K562 (cell line): ENCODE results near the gene MYO1B. TPM values are rescaled to one million over a fixed set of nuclear protein-coding genes. Genes with fewer than 3 reads are reported as not detected.

Experiments
- ATAC-seq: fragments of 200-7000 bp; cut with Tn5 transposase; 3 replicates; pipeline ENCODE4 v1.9.1; 2020; ENCODE audit warnings: moderate library complexity
- BruUV-seq: library from RNA; stranded (reverse); fragments of 400-500 nt; replicated peaks from 2 replicates; lab custom pipeline; 2021; lab: Mats Ljungman, UMichigan
- CTCF ChIA-PET: fragments of 300-600 bp; formaldehyde crosslinking; extraction: SDS; loops from one replicate; lab custom pipeline; 2021; ENCODE audit warnings: low intra/inter-chr PET ratio; lab: Yijun Ruan, JAX
- POLR2A ChIA-PET: fragments of 300-600, 350-650 bp; sonication (Branson Sonifier 250); formaldehyde crosslinking; extraction: SDS; loops from one replicate; lab custom pipeline; 2021; ENCODE audit warnings: antibody characterized with exemption, inconsistent platforms; lab: Yijun Ruan, JAX
- DNase-seq, 4 experiments: peaks; one replicate each; pipeline versions ENCODE4 v3.0.0 to v3.0.0-alpha.2; 2011 to 2018; ENCODE audit warnings: low spot score in 3 of 4, mixed read lengths in 3 of 4; ENCODE audit errors: extremely low read depth in 1 of 4
- FAIRE-seq: peaks from 2 replicates; lab custom pipeline; 2011; peaks lifted over from hg19 to GRCh38; lab: Jason Lieb, UNC
- H2AFZ ChIP-seq: 2 replicates; pipeline ENCODE4 v1.6.0; 2011; ENCODE audit warnings: low read depth, low read length, control low read depth, inconsistent platforms
- H3K27ac ChIP-seq: fragments of 200-600 bp; 3 replicates; pipeline ENCODE4 v1.8.0; 2011; ENCODE audit warnings: low read depth, mild to moderate bottlenecking, control low read depth, inconsistent platforms, low read length, moderate library complexity, mixed read lengths; ENCODE audit errors: extremely low read depth
- H3K27me3 ChIP-seq, 2 experiments: fragments of 300-600 bp in 1 of 2; 2 replicates in 1 of 2; 3 replicates in 1 of 2; pipeline versions ENCODE4 v1.6.0 to v1.8.0; 2011; ENCODE audit warnings: inconsistent platforms in 2 of 2, low read length in 2 of 2, mild to moderate bottlenecking in 1 of 2, mixed read lengths in 1 of 2, moderate library complexity in 1 of 2; ENCODE audit not compliant: control insufficient read depth in 2 of 2, insufficient read depth in 2 of 2
- H3K36me3 ChIP-seq: fragments of 300-600 bp; 3 replicates; pipeline ENCODE4 v1.8.0; 2011; ENCODE audit warnings: mild to moderate bottlenecking, low read length, inconsistent platforms; ENCODE audit not compliant: control insufficient read depth, insufficient read depth
- H3K4me1 ChIP-seq, 2 experiments: fragments of 200-600 bp in 1 of 2; replicated peaks in 1 of 2; 2 replicates in 1 of 2; 3 replicates in 1 of 2; pipeline versions ENCODE4 v1.5.1 to v1.8.0; 2011; ENCODE audit warnings: inconsistent platforms in 2 of 2, low read length in 2 of 2, mild to moderate bottlenecking in 1 of 2, mixed read lengths in 1 of 2, moderate library complexity in 1 of 2; ENCODE audit not compliant: control insufficient read depth in 2 of 2, insufficient read depth in 2 of 2
- H3K4me2 ChIP-seq: 2 replicates; pipeline ENCODE4 v1.6.1; 2011; ENCODE audit warnings: low read length, control low read depth, inconsistent platforms, mixed read lengths; ENCODE audit not compliant: insufficient read depth
- H3K4me3 ChIP-seq: fragments of 200-600 bp; sonication (generic), shearing (Covaris generic); 2 replicates; pipeline ENCODE4 v1.5.1; 2016; ENCODE audit warnings: control low read depth, inconsistent platforms
- H3K79me2 ChIP-seq: fragments of 200-600 bp; 3 replicates; pipeline ENCODE4 v1.8.0; 2011; ENCODE audit warnings: low read length, inconsistent platforms; ENCODE audit not compliant: control insufficient read depth, insufficient read depth
- H3K9ac ChIP-seq, 2 experiments: 2 replicates each; pipeline versions ENCODE4 v1.6.0 to v1.6.1; 2011; ENCODE audit warnings: low read depth in 2 of 2, low read length in 2 of 2, control low read depth in 1 of 2, inconsistent platforms in 1 of 2, mild to moderate bottlenecking in 1 of 2, mixed read lengths in 1 of 2; ENCODE audit not compliant: insufficient read depth in 1 of 2
- H3K9me1 ChIP-seq: one replicate; pipeline ENCODE4 v1.6.0; 2011; ENCODE audit warnings: inconsistent platforms, mild to moderate bottlenecking, low read length, moderate library complexity; ENCODE audit not compliant: control insufficient read depth, insufficient read depth
- H3K9me3 ChIP-seq: replicated peaks from 2 replicates; pipeline ENCODE4 v1.5.1; 2011; ENCODE audit warnings: low read depth, low read length, inconsistent platforms; ENCODE audit not compliant: control insufficient read depth, insufficient read depth
- H4K20me1 ChIP-seq: replicated peaks from 2 replicates; pipeline ENCODE4 v1.6.1; 2011; ENCODE audit warnings: low read length, inconsistent platforms, mixed read lengths; ENCODE audit not compliant: control insufficient read depth, insufficient read depth
- GATA2 ChIP-seq: sonication (generic); formaldehyde crosslinking; IDR thresholded peaks from 2 replicates; pipeline ENCODE4 v1.4.0; 2020; ENCODE audit warnings: mild to moderate bottlenecking, missing genetic modification reagents
- MAZ ChIP-seq, 2 experiments: fragments of 450-650 bp in 1 of 2; sonication (generic) in 1 of 2; formaldehyde crosslinking; IDR thresholded peaks in 1 of 2; conservative IDR thresholded peaks in 1 of 2; 2 replicates each; pipeline versions ENCODE4 v1.4.0 to v1.5.0; 2020; ENCODE audit warnings: mild to moderate bottlenecking in 1 of 2, missing genetic modification reagents in 1 of 2
- RBBP5 ChIP-seq: fragments of 200-600 bp; sonication (generic); IDR thresholded peaks from 2 replicates; pipeline ENCODE4 v1.6.1; 2012; ENCODE audit warnings: borderline replicate concordance, mild to moderate bottlenecking, low read length, control low read depth, inconsistent platforms; ENCODE audit not compliant: insufficient read depth, poor library complexity, severe bottlenecking
- ZNF124 ChIP-seq: sonication (generic); formaldehyde crosslinking; IDR thresholded peaks from 2 replicates; pipeline ENCODE4 v1.8.1; 2022; ENCODE audit warnings: missing genetic modification reagents
- ZNF584 ChIP-seq: fragments of 200-800 bp; sonication (Bioruptor generic); IDR thresholded peaks from 2 replicates; pipeline ENCODE4 v1.6.1; 2016; ENCODE audit warnings: low read depth, mild to moderate bottlenecking, missing genetic modification characterization, missing compliant biosample characterization
- ZNF695 ChIP-seq: fragments of 450-650 bp; formaldehyde crosslinking; IDR thresholded peaks from 2 replicates; pipeline ENCODE4 v1.4.0; 2020; ENCODE audit warnings: mild to moderate bottlenecking, moderate library complexity
- WGBS: fragments of 100-300 bp; shearing (Covaris generic); methylation state at CpG from one replicate; pipeline ENCODE4 v1.1.6; 2016; ENCODE audit warnings: low coverage, mixed read lengths; ENCODE audit not compliant: insufficient coverage; ENCODE audit errors: missing lambda C conversion rate; 5-methylcytosine and 5-hydroxymethylcytosine counted together
- in situ Hi-C: fragments of 300-500 bp; cut with MboI; formaldehyde crosslinking; loops from 4 replicates; pipeline ENCODE4 v1.15.0; 2018; ENCODE audit warnings: inconsistent platforms, mixed read lengths
- intact Hi-C: fragments of 100-400 bp; cut with micrococcal nuclease; formaldehyde crosslinking; loops from 2 replicates; pipeline ENCODE4 v1.14.2; 2022
- polyA plus RNA-seq, 8 experiments: library from polyadenylated mRNA; depleted of rRNA in 4 of 8; stranded (reverse) in 5 of 8; unstranded in 3 of 8; fragments of >200 nt; fragmentation: Nextera tagmentation in 2 of 8; fragmentation: Illumina TruSeq in 1 of 8; extraction: Ambion mirVana in 2 of 8; extraction: Trizol in 1 of 8; gene quantifications; 2 replicates each; pipeline versions ENCODE4 v1.2.1 to v1.2.3, GENCODE V29; 2011 to 2014; ENCODE audit warnings: inconsistent platforms in 1 of 8, missing spikeins in 1 of 8
- total RNA-seq, 7 experiments: library from RNA; depleted of rRNA in 6 of 7; stranded (reverse); fragments of >200 nt in 6 of 7; fragmentation: Illumina TruSeq in 2 of 7; extraction: Trizol in 2 of 7; gene quantifications; 2 replicates each; pipeline versions ENCODE4 v1.2.1 to v1.2.3, GENCODE V29; 2011 to 2021; ENCODE audit warnings: low replicate concordance in 1 of 7
- TF ChIP-seq, protein P1 (sequence below), 2 experiments: fragments of 450-650 bp; IDR thresholded peaks; 2 replicates each; pipeline ENCODE4 v1.6.1; 2018; ENCODE audit warnings: mild to moderate bottlenecking in 2 of 2, low read depth in 1 of 2; ENCODE audit not compliant: partially characterized antibody in 2 of 2
- TF ChIP-seq, protein P2 (sequence below), 3 experiments: fragments of 200-800 bp in 1 of 3; fragments of 250-450 bp in 1 of 3; fragments of 450-650 bp in 1 of 3; sonication (Bioruptor Pico) in 1 of 3; sonication (Bioruptor generic) in 1 of 3; formaldehyde crosslinking in 1 of 3; IDR thresholded peaks; 2 replicates each; pipeline versions ENCODE4 v1.6.1 to v1.8.0; 2016 to 2022; ENCODE audit warnings: mild to moderate bottlenecking in 2 of 3, missing genetic modification characterization in 2 of 3, missing compliant biosample characterization in 1 of 3, moderate library complexity in 1 of 3

The MYO1B gene
- total and polyA plus RNA-seq, 9 of the 15 experiments (the other 6 are each of a cell fraction or from before 2014, with no cell fraction given), result 0.04 to 0.33 (median 0.20) TPM; not detected in 5

DNA sequence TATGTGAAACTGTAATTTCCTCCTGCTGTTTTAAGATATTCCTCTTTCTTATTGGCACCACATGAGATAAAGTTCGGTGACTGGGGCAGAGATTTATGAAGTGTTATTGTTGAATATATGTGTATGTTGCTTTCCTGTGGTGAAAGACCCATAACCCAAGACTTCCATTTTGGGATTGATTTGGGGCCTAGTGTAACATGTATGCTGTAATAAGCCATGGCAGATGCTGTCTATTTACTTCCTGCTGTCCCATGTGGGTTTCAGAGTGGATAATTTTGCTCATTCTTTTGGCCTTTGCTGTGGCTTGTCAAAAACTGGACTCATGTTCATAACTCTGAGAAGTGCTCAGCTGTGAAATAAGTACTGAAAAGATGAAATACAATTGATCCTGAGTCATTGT, 10.8 kb upstream of the MYO1B start:
- H3K4me3 ChIP-seq, result no peak overlapping the region
- ATAC-seq, result no peak
- ChIA-PET CTCF (no interaction called here), POLR2A (interaction anchor here (0.7 kb wide), 1 partner anchor 12 kb away, joined by 4 read pairs; no protein-coding TSS in a partner anchor)
- no peak overlapping the region for H3K9ac ChIP-seq
- WGBS, result 0% methylated on average over 1 of the region's 1 CpG
- no peak overlapping the region for H3K4me2 ChIP-seq
- H3K27me3 ChIP-seq, result no peaks in the 10 kb centered on the region
- no peaks in the 10 kb centered on the region for H3K9me1 ChIP-seq
- intact Hi-C loops, result loop anchor here (5.0 kb wide), 1 partner anchor 288 kb away; no protein-coding TSS in a partner anchor
- no peaks in the 10 kb centered on the region for H3K36me3 ChIP-seq
- FAIRE-seq, result no peak
- no peak overlapping the region for H3K27ac ChIP-seq
- no peaks in the 10 kb centered on the region for H3K79me2 ChIP-seq
- H4K20me1 ChIP-seq, result no peaks in the 10 kb centered on the region
- no peak for DNase-seq
- H3K4me1 ChIP-seq, result no peaks in the 10 kb centered on the region
- no peaks in the 10 kb centered on the region for H3K9me3 ChIP-seq
- no peak overlapping the region for H2AFZ ChIP-seq
- BruUV-seq, result no TSS peak
- in situ Hi-C loops, result no loop called here
- TF ChIP-seq RBBP5 (no peak), GATA2 (CRISPR knock-in tag) (no peak), MAZ (CRISPR knock-in tag; conservative IDR thresholded peaks at IDR 0.05 in 1 of 2, IDR thresholded peaks at IDR 0.05 in 1 of 2) (no peak), ZNF584 (CRISPR knock-in tag) (no peak), ZNF124 (CRISPR knock-in tag) (no peak), ZNF695 (CRISPR knock-in tag) (no peak)
- TF ChIP-seq, protein P1, sequence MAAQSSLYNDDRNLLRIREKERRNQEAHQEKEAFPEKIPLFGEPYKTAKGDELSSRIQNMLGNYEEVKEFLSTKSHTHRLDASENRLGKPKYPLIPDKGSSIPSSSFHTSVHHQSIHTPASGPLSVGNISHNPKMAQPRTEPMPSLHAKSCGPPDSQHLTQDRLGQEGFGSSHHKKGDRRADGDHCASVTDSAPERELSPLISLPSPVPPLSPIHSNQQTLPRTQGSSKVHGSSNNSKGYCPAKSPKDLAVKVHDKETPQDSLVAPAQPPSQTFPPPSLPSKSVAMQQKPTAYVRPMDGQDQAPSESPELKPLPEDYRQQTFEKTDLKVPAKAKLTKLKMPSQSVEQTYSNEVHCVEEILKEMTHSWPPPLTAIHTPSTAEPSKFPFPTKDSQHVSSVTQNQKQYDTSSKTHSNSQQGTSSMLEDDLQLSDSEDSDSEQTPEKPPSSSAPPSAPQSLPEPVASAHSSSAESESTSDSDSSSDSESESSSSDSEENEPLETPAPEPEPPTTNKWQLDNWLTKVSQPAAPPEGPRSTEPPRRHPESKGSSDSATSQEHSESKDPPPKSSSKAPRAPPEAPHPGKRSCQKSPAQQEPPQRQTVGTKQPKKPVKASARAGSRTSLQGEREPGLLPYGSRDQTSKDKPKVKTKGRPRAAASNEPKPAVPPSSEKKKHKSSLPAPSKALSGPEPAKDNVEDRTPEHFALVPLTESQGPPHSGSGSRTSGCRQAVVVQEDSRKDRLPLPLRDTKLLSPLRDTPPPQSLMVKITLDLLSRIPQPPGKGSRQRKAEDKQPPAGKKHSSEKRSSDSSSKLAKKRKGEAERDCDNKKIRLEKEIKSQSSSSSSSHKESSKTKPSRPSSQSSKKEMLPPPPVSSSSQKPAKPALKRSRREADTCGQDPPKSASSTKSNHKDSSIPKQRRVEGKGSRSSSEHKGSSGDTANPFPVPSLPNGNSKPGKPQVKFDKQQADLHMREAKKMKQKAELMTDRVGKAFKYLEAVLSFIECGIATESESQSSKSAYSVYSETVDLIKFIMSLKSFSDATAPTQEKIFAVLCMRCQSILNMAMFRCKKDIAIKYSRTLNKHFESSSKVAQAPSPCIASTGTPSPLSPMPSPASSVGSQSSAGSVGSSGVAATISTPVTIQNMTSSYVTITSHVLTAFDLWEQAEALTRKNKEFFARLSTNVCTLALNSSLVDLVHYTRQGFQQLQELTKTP (IDR thresholded peaks at IDR 0.05; ENCODE audit: low read depth in 1 of 2, partially characterized antibody in 2 of 2), result no peak
- TF ChIP-seq, protein P2, sequence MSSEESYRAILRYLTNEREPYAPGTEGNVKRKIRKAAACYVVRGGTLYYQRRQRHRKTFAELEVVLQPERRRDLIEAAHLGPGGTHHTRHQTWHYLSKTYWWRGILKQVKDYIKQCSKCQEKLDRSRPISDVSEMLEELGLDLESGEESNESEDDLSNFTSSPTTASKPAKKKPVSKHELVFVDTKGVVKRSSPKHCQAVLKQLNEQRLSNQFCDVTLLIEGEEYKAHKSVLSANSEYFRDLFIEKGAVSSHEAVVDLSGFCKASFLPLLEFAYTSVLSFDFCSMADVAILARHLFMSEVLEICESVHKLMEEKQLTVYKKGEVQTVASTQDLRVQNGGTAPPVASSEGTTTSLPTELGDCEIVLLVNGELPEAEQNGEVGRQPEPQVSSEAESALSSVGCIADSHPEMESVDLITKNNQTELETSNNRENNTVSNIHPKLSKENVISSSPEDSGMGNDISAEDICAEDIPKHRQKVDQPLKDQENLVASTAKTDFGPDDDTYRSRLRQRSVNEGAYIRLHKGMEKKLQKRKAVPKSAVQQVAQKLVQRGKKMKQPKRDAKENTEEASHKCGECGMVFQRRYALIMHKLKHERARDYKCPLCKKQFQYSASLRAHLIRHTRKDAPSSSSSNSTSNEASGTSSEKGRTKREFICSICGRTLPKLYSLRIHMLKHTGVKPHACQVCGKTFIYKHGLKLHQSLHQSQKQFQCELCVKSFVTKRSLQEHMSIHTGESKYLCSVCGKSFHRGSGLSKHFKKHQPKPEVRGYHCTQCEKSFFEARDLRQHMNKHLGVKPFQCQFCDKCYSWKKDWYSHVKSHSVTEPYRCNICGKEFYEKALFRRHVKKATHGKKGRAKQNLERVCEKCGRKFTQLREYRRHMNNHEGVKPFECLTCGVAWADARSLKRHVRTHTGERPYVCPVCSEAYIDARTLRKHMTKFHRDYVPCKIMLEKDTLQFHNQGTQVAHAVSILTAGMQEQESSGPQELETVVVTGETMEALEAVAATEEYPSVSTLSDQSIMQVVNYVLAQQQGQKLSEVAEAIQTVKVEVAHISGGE (CRISPR knock-in tag; IDR thresholded peaks at IDR 0.05), result no peak
